ENCODE measurements around the gene HIGD1B.

DNA sequence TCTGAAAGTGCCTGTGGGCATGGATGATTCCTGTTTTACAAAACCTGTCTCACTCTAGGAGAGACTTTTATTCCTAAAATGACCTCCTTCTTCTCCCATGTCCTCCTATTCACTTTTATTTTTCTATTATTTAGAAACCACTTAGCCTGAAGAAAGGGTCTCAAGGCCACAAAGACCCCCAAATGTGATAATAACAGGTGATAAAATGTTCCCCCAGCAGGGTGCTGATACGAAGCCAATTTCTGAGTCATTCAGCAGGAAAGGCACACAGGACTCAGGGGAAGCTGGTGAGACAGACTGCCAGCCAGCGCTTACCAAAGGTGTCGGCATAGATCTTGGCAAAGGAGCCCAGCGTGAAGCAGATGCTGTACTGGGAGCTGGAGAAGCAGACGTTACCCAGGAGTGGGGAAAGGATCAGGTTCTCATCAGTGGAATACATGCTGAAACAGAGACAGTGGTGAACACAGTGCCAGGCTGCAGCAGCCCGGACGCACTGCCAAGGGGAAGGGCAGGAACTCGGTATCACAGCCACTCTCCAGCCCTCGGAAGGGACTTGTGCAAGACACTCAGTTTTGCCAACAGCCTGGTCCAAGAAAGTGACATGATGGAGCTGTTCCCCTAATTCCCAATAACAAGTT lies 24.6 kb downstream of the HIGD1B start:
- TF ChIP-seq, protein P1, sequence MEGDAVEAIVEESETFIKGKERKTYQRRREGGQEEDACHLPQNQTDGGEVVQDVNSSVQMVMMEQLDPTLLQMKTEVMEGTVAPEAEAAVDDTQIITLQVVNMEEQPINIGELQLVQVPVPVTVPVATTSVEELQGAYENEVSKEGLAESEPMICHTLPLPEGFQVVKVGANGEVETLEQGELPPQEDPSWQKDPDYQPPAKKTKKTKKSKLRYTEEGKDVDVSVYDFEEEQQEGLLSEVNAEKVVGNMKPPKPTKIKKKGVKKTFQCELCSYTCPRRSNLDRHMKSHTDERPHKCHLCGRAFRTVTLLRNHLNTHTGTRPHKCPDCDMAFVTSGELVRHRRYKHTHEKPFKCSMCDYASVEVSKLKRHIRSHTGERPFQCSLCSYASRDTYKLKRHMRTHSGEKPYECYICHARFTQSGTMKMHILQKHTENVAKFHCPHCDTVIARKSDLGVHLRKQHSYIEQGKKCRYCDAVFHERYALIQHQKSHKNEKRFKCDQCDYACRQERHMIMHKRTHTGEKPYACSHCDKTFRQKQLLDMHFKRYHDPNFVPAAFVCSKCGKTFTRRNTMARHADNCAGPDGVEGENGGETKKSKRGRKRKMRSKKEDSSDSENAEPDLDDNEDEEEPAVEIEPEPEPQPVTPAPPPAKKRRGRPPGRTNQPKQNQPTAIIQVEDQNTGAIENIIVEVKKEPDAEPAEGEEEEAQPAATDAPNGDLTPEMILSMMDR (IDR thresholded peaks at IDR 0.05), result no peak
- TF ChIP-seq POLR2A (IDR thresholded peaks at IDR 0.05), result no peak

Data from testis (tissue), 2 donors.